ENCODE results near the gene COPG1.

GRCh38 chr3:129204473-129204872 lies 44.9 kb upstream of the COPG1 start:
- TF ChIP-seq CTCF (IDR thresholded peaks at IDR 0.05) = no peak
- no peak for TF ChIP-seq EP300 (IDR thresholded peaks at IDR 0.05; ENCODE audit: low read depth)
- TF ChIP-seq POLR2AphosphoS5 (IDR thresholded peaks at IDR 0.05) = no peak
